ENCODE results near the gene PTPRN2. TPM values are rescaled to one million over a fixed set of nuclear protein-coding genes. Genes with fewer than 3 reads are reported as not detected.

The PTPRN2 gene
- total RNA-seq, 5 donors from 2014 or later (not counting 1 experiment from before 2014, with no cell fraction given), result 0.60 to 1.7 (median 0.82) TPM

DNA sequence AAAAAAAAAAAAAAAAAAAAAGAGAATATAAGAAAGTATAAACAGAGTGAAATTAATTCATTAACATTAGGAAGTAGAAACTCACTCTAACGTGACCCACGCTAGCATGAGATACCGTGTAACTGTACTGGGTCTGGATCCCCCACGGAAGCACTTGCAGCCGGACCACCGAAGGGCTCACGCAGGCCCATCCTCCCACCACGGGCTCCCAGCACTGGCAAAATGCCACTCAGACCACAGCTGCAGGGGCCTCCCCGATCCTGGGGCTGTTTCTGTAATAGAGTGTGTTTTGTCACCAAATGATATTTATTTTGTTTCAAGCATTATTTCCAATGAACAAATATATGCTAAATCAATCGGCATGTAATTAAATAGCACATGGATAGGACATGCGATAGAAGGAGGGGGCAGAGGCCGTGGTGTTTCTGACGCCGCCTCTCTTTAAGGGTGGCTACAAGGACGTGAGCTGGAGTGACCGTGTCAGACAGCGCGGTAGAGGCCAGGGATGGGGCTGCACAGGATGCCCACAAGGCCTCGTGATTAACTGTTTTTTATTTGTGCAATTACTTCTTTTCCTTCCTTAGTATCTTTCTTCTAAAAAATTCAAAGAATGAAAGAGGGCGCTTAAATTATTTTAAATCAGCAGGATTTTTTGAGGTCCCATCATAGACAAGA, 568.5 kb downstream of the PTPRN2 start:
- Histone ChIP-seq H3K9me3 (no peaks in the 10 kb centered on the region), H3K27me3 (replicated peaks in 1 of 2; ENCODE audit: control insufficient read depth in 2 of 2, extremely low read depth in 1 of 2, insufficient read depth in 2 of 2, low read length in 1 of 2) (peaks cover 0 to 9% of the 10 kb centered on the region in 2 experiments), H3K4me1 (ENCODE audit: control insufficient read depth in 1 of 2, extremely low read depth in 1 of 2, insufficient read depth in 2 of 2, low read length in 2 of 2) (no peaks in the 10 kb centered on the region), H3K27ac (ENCODE audit: low read length) (no peak overlapping the region), H3K4me3 (ENCODE audit: control insufficient read depth in 1 of 2, extremely low read depth in 1 of 2, low read length in 1 of 2) (no peak overlapping the region), H3K36me3 (ENCODE audit: control insufficient read depth in 2 of 2, extremely low read depth in 1 of 2, insufficient read depth in 1 of 2, low read length in 1 of 2) (no peaks in the 10 kb centered on the region)
- ATAC-seq (replicated peaks in 1 of 4) (no peak), DNase-seq (no peak)
- POLR2A ChIA-PET, result no interaction called here
- H3K4me1 Mint-ChIP-seq, result no peaks in the 10 kb centered on the region
- WGBS (ENCODE audit: insufficient coverage), result 84% methylated on average over 6 of the region's 20 CpGs
- CTCF ChIA-PET, result no interaction called here
- H3K27ac Mint-ChIP-seq, result no peak overlapping the region
- no peak overlapping the region for H3K4me3 Mint-ChIP-seq
- H3K36me3 Mint-ChIP-seq, result no peaks in the 10 kb centered on the region
- no peaks in the 10 kb centered on the region for H3K27me3 Mint-ChIP-seq
- no peaks in the 10 kb centered on the region for H3K9me3 Mint-ChIP-seq

- Histone ChIP-seq H3K9me3 (no peaks in the 10 kb centered on the region), H3K4me3 (ENCODE audit: control insufficient read depth in 1 of 2, extremely low read depth in 1 of 2, low read length in 1 of 2) (no peak overlapping the region), H3K4me1 (ENCODE audit: control insufficient read depth in 1 of 2, extremely low read depth in 1 of 2, insufficient read depth in 2 of 2, low read length in 2 of 2) (no peaks in the 10 kb centered on the region), H3K36me3 (ENCODE audit: control insufficient read depth in 2 of 2, extremely low read depth in 1 of 2, insufficient read depth in 1 of 2, low read length in 1 of 2) (no peaks in the 10 kb centered on the region), H3K27me3 (replicated peaks in 1 of 2; ENCODE audit: control insufficient read depth in 2 of 2, extremely low read depth in 1 of 2, insufficient read depth in 2 of 2, low read length in 1 of 2) (peaks cover 0 to 9% of the 10 kb centered on the region in 2 experiments), H3K27ac (ENCODE audit: low read length) (no peak overlapping the region)
- Mint-ChIP-seq H3K4me3 (no peak overlapping the region), H3K9me3 (no peaks in the 10 kb centered on the region), H3K27me3 (no peaks in the 10 kb centered on the region), H3K27ac (no peak overlapping the region), H3K36me3 (no peaks in the 10 kb centered on the region), H3K4me1 (no peaks in the 10 kb centered on the region)
- ATAC-seq (replicated peaks in 1 of 4) (no peak), DNase-seq (no peak)
- ChIA-PET CTCF (no interaction called here), POLR2A (no interaction called here)
- WGBS (ENCODE audit: insufficient coverage), result 86% methylated on average over 19 of the region's 19 CpGs
Measured at GRCh38 chr7:158018098-158018762, 569.4 kb downstream of the PTPRN2 start.

DNA sequence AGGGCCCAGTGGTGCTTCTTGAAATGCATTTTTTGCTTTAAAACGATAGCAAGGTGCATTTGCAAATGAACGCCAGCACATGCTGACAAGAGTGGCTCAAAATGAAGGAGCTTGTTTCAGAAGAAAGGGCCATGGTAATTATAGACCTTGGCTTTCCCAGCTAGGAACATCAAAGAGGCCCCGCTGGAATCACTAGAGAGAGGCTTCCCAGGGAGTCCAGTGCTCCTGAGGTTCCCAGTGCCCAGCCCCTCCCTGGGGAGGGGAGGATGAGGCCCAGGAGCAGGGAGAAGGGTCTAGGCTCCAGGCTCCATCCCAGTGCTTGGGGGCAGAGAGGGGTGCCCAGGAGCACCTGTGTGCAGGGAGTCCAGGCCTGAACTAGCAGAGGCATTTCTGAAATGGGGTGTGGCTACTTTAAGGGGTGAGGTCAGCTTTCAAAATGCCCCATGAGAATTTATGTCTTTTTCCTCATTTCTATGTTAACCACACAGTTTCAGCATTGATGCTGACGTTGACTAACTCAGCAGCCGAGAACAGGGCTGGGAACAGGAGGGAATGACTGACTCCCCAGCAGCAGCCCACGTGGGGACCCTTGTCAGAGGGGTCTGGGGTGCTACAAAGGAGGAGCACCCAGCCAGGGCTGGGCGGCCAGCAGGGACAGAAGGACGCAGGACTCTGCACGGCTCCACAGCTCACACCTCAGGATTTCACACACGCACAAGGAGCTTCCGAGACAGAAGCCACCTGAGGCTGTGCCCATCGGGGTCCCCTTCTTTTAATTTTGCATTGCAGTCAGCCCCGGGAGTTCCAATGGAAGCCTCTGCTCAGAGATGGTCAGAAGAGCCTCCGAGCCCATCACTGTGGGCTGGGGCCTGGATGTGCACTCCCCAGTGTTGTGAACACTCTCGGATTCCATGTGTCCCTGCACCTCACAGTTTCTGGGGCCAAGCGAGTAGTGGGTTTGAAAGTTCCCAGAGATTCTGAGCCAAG, 570.2 kb downstream of the PTPRN2 start:
- DNase-seq (no peak), ATAC-seq (replicated peaks in 1 of 4) (no peak)
- H3K27me3 Mint-ChIP-seq, result no peaks in the 10 kb centered on the region
- 86% methylated on average over 13 of the region's 16 CpGs for WGBS (ENCODE audit: insufficient coverage)
- no peak overlapping the region for H3K4me3 ChIP-seq (ENCODE audit: control insufficient read depth in 1 of 2, extremely low read depth in 1 of 2, low read length in 1 of 2)
- no peak overlapping the region for H3K4me3 Mint-ChIP-seq
- no peaks in the 10 kb centered on the region for H3K9me3 Mint-ChIP-seq
- no peak overlapping the region for H3K27ac ChIP-seq (ENCODE audit: low read length)
- no peak overlapping the region for H3K27ac Mint-ChIP-seq
- no peaks in the 10 kb centered on the region for H3K36me3 Mint-ChIP-seq
- CTCF ChIA-PET, result interaction anchor here in 1 of 2 donors (0.6 kb wide), 1 partner anchor 81 kb away, joined by 6 read pairs; no protein-coding TSS in a partner anchor
- peaks cover 0 to 9% of the 10 kb centered on the region in 2 experiments for H3K27me3 ChIP-seq (replicated peaks in 1 of 2; ENCODE audit: control insufficient read depth in 2 of 2, extremely low read depth in 1 of 2, insufficient read depth in 2 of 2, low read length in 1 of 2)
- H3K4me1 Mint-ChIP-seq, result no peaks in the 10 kb centered on the region
- H3K36me3 ChIP-seq (ENCODE audit: control insufficient read depth in 2 of 2, extremely low read depth in 1 of 2, insufficient read depth in 1 of 2, low read length in 1 of 2), result no peaks in the 10 kb centered on the region
- H3K4me1 ChIP-seq (ENCODE audit: control insufficient read depth in 1 of 2, extremely low read depth in 1 of 2, insufficient read depth in 2 of 2, low read length in 2 of 2), result no peaks in the 10 kb centered on the region
- no peaks in the 10 kb centered on the region for H3K9me3 ChIP-seq
- POLR2A ChIA-PET, result no interaction called here

DNA sequence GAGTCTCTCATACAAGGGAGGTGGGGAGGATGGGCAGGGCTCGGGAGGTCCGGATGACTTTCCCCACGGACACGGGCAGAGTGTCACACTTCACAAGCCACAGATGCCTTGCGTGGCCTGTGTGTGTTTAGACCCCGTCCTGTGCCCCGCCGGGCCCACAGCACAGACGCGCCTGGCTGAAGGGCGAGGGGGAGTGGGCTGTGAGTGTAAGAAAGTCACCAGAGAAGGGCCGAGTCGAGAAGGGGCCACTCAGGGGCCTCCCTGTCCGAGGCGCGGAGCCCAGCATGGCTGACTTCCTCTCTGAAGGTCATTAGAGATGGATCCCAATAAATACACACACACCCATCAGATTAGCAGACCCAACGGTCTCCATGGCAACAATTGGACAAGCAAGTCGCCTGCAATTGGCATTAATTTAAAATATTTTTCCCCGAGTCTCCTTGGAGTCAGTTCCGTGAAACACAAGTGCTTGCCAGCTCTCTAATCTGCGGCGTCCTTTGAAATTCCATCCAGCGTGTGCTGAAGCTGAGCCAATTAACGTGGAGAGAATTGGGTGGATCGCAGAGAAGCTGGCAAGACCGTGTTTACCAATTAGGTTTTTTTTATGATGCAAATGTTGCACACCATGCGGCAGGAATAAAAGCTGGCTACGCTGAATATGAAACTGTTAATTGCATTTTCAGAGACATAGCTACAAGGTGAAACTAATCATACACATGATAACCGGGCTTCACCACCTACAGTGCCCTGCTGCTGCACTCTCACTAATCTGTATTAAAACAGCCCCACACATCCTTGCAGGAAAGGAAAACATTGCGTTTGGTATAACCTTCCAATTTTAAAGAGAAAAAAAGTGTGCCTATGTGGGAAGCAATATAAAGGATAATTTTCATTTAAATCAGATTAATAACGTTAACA, 571.2 kb downstream of the PTPRN2 start:
- WGBS (ENCODE audit: insufficient coverage), result 81% methylated on average over 25 of the region's 31 CpGs
- peaks cover 0 to 9% of the 10 kb centered on the region in 2 experiments for H3K27me3 ChIP-seq (replicated peaks in 1 of 2; ENCODE audit: control insufficient read depth in 2 of 2, extremely low read depth in 1 of 2, insufficient read depth in 2 of 2, low read length in 1 of 2)
- no peaks in the 10 kb centered on the region for H3K9me3 ChIP-seq
- no peak overlapping the region for H3K27ac ChIP-seq (ENCODE audit: low read length)
- no peak for ATAC-seq (replicated peaks in 1 of 4)
- no peak overlapping the region for H3K27ac Mint-ChIP-seq
- H3K9me3 Mint-ChIP-seq, result no peaks in the 10 kb centered on the region
- H3K4me3 ChIP-seq (ENCODE audit: control insufficient read depth in 1 of 2, extremely low read depth in 1 of 2, low read length in 1 of 2), result no peak overlapping the region
- no peak for DNase-seq
- no peaks in the 10 kb centered on the region for H3K4me1 ChIP-seq (ENCODE audit: control insufficient read depth in 1 of 2, extremely low read depth in 1 of 2, insufficient read depth in 2 of 2, low read length in 2 of 2)
- H3K4me3 Mint-ChIP-seq, result no peak overlapping the region
- ChIA-PET CTCF (interaction anchor here in 1 of 2 donors (0.6 kb wide), 1 partner anchor 82 kb away, joined by 6 read pairs; no protein-coding TSS in a partner anchor), POLR2A (no interaction called here)
- H3K36me3 ChIP-seq (ENCODE audit: control insufficient read depth in 2 of 2, extremely low read depth in 1 of 2, insufficient read depth in 1 of 2, low read length in 1 of 2), result no peaks in the 10 kb centered on the region
- H3K36me3 Mint-ChIP-seq, result no peaks in the 10 kb centered on the region
- peaks cover 1 to 6% (median 5%) of the 10 kb centered on the region in 3 donors for H3K4me1 Mint-ChIP-seq
- H3K27me3 Mint-ChIP-seq, result no peaks in the 10 kb centered on the region

- Histone ChIP-seq H3K4me1 (ENCODE audit: control insufficient read depth in 1 of 2, extremely low read depth in 1 of 2, insufficient read depth in 2 of 2, low read length in 2 of 2) (no peaks in the 10 kb centered on the region), H3K36me3 (ENCODE audit: control insufficient read depth in 2 of 2, extremely low read depth in 1 of 2, insufficient read depth in 1 of 2, low read length in 1 of 2) (no peaks in the 10 kb centered on the region), H3K9me3 (no peaks in the 10 kb centered on the region), H3K27ac (ENCODE audit: low read length) (no peak overlapping the region), H3K4me3 (ENCODE audit: control insufficient read depth in 1 of 2, extremely low read depth in 1 of 2, low read length in 1 of 2) (no peak overlapping the region), H3K27me3 (replicated peaks in 1 of 2; ENCODE audit: control insufficient read depth in 2 of 2, extremely low read depth in 1 of 2, insufficient read depth in 2 of 2, low read length in 1 of 2) (peaks cover 0 to 9% of the 10 kb centered on the region in 2 experiments)
- 55% methylated on average over 16 of the region's 21 CpGs for WGBS (ENCODE audit: insufficient coverage)
- Mint-ChIP-seq H3K4me1 (peaks cover 10 to 14% (median 13%) of the 10 kb centered on the region in 3 donors), H3K36me3 (no peaks in the 10 kb centered on the region), H3K27me3 (no peaks in the 10 kb centered on the region), H3K27ac (no peak overlapping the region), H3K4me3 (no peak overlapping the region), H3K9me3 (no peaks in the 10 kb centered on the region)
- CTCF ChIA-PET, result no interaction called here
- POLR2A ChIA-PET, result no interaction called here
- no peak for ATAC-seq (replicated peaks in 1 of 4)
- no peak for DNase-seq
Measured at GRCh38 chr7:158015403-158016179, 572.0 kb downstream of the PTPRN2 start.
